ENCODE measurements around the gene DPF3. TPM values are rescaled to one million over a fixed set of nuclear protein-coding genes. Genes with fewer than 3 reads are reported as not detected.
A peak's percentile ranks its signal among the peaks of the same experiment; 100 is the strongest.

The DPF3 gene
- total and polyA plus RNA-seq, 2 donors (not counting 1 experiment from before 2014, with no cell fraction given): 7.6 to 13.7 TPM

DNA sequence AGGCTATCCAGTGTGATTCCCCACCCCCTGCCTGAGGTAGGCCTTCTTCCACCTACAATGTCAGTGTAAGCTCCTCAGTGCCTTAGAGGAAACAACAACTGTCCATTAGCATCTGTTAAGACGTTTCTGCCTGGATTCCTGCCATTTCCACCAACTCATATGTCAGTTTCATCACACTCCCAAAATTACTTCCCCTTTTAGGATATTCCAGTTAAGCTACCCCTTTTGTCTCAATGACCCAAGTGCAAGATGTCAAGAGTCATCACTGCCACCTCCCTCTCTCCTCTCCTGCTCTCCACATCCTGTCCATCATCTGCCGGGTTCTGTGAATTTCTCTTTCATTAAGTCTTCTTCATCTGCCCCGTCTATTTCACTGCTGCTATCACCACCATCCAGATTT lies 189.4 kb downstream of the DPF3 start:
- H4K20me1 ChIP-seq (ENCODE audit: control insufficient read depth, extremely low read depth, insufficient read depth, low read length): no peaks in the 10 kb centered on the region
- no peak overlapping the region for H3K9ac ChIP-seq (ENCODE audit: insufficient read depth, low read length)
- no peaks in the 10 kb centered on the region for H3K36me3 ChIP-seq (ENCODE audit: control insufficient read depth, insufficient read depth, low read length)
- H3K9me3 ChIP-seq (ENCODE audit: control insufficient read depth, insufficient read depth, low read depth, low read length): no peaks in the 10 kb centered on the region
- no peak overlapping the region for H3K4me3 ChIP-seq (replicated peaks in 1 of 4; ENCODE audit: control extremely low read depth in 1 of 4, insufficient read depth in 1 of 4, low read depth in 3 of 4, low read length in 4 of 4)
- H2AFZ ChIP-seq (ENCODE audit: low read length): no peak overlapping the region
- peaks cover 11% of the 10 kb centered on the region for H3K4me1 ChIP-seq (ENCODE audit: control insufficient read depth, extremely low read depth, insufficient read depth, low read length)
- no peak for DNase-seq (ENCODE audit: low read depth in 2 of 2)
- H3K4me2 ChIP-seq (ENCODE audit: extremely low read depth, insufficient read depth, low read length): no peak overlapping the region
- no peak overlapping the region for H3K27ac ChIP-seq (ENCODE audit: insufficient read depth, low read length)
- H3K27me3 ChIP-seq (ENCODE audit: control insufficient read depth, insufficient read depth, low read length): no peaks in the 10 kb centered on the region
- TF ChIP-seq EZH2 (IDR thresholded peaks at IDR 0.05; ENCODE audit: low read length, missing control alignments) (no peak), CTCF (conservative IDR thresholded peaks at IDR 0.05 in 1 of 2, IDR thresholded peaks at IDR 0.05 in 1 of 2; ENCODE audit: low read depth in 1 of 2, low read length in 2 of 2) (no peak)
- no peaks in the 10 kb centered on the region for H3K79me2 ChIP-seq (ENCODE audit: control insufficient read depth, insufficient read depth, low read length)

DNA sequence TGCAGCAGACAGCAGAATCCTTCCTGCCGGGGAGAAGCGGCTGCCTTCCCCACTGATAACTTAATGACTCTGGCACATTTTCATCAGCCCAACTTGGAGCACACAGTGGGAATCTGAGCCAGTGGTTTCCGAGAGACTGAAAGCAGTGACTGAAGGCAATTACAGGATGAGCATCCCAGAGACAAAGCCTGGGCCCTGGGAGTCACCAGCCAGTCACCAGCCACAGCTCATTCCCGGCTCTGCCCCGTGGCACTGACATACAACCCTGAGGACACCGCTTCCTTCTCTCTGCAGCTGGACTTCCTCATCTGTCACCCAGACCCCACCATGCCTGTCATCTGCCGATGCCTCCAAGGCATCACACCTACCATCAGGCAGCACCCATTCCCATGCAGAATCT lies 192.3 kb downstream of the DPF3 start:
- Histone ChIP-seq H4K20me1 (ENCODE audit: control insufficient read depth, extremely low read depth, insufficient read depth, low read length) (no peaks in the 10 kb centered on the region), H3K4me3 (replicated peaks in 1 of 4; ENCODE audit: control extremely low read depth in 1 of 4, insufficient read depth in 1 of 4, low read depth in 3 of 4, low read length in 4 of 4) (no peak overlapping the region), H3K27me3 (ENCODE audit: control insufficient read depth, insufficient read depth, low read length) (no peaks in the 10 kb centered on the region), H3K4me1 (ENCODE audit: control insufficient read depth, extremely low read depth, insufficient read depth, low read length) (peaks cover 11% of the 10 kb centered on the region), H3K4me2 (ENCODE audit: extremely low read depth, insufficient read depth, low read length) (no peak overlapping the region), H3K79me2 (ENCODE audit: control insufficient read depth, insufficient read depth, low read length) (no peaks in the 10 kb centered on the region), H2AFZ (ENCODE audit: low read length) (no peak overlapping the region), H3K27ac (ENCODE audit: insufficient read depth, low read length) (no peak overlapping the region), H3K9me3 (ENCODE audit: control insufficient read depth, insufficient read depth, low read depth, low read length) (no peaks in the 10 kb centered on the region), H3K9ac (ENCODE audit: insufficient read depth, low read length) (no peak overlapping the region), H3K36me3 (ENCODE audit: control insufficient read depth, insufficient read depth, low read length) (no peaks in the 10 kb centered on the region)
- no peak for TF ChIP-seq EZH2 (IDR thresholded peaks at IDR 0.05; ENCODE audit: low read length, missing control alignments)
- TF ChIP-seq CTCF (conservative IDR thresholded peaks at IDR 0.05 in 1 of 2, IDR thresholded peaks at IDR 0.05 in 1 of 2; ENCODE audit: low read depth in 1 of 2, low read length in 2 of 2): no peak
- peak in 1 of 2 donors; percentile 36 for DNase-seq (ENCODE audit: low read depth in 2 of 2)

- Histone ChIP-seq H3K4me2 (ENCODE audit: extremely low read depth, insufficient read depth, low read length) (no peak overlapping the region), H3K79me2 (ENCODE audit: control insufficient read depth, insufficient read depth, low read length) (no peaks in the 10 kb centered on the region), H3K36me3 (ENCODE audit: control insufficient read depth, insufficient read depth, low read length) (no peaks in the 10 kb centered on the region), H3K4me3 (replicated peaks in 1 of 4; ENCODE audit: control extremely low read depth in 1 of 4, insufficient read depth in 1 of 4, low read depth in 3 of 4, low read length in 4 of 4) (no peak overlapping the region), H3K4me1 (ENCODE audit: control insufficient read depth, extremely low read depth, insufficient read depth, low read length) (peaks cover 11% of the 10 kb centered on the region), H3K9ac (ENCODE audit: insufficient read depth, low read length) (no peak overlapping the region), H3K9me3 (ENCODE audit: control insufficient read depth, insufficient read depth, low read depth, low read length) (no peaks in the 10 kb centered on the region), H4K20me1 (ENCODE audit: control insufficient read depth, extremely low read depth, insufficient read depth, low read length) (no peaks in the 10 kb centered on the region), H3K27ac (ENCODE audit: insufficient read depth, low read length) (no peak overlapping the region), H2AFZ (ENCODE audit: low read length) (no peak overlapping the region), H3K27me3 (ENCODE audit: control insufficient read depth, insufficient read depth, low read length) (no peaks in the 10 kb centered on the region)
- no peak for TF ChIP-seq CTCF (conservative IDR thresholded peaks at IDR 0.05 in 1 of 2, IDR thresholded peaks at IDR 0.05 in 1 of 2; ENCODE audit: low read depth in 1 of 2, low read length in 2 of 2)
- no peak for TF ChIP-seq EZH2 (IDR thresholded peaks at IDR 0.05; ENCODE audit: low read length, missing control alignments)
- DNase-seq (ENCODE audit: low read depth in 2 of 2): no peak
Measured at GRCh38 chr14:72701237-72701565, 192.7 kb downstream of the DPF3 start.

Measured in fibroblast of lung (primary cell).